Renal pelvis (tissue), 12 donors: ENCODE measurements around the gene SRSF11. TPM values are rescaled to one million over a fixed set of nuclear protein-coding genes. Genes with fewer than 3 reads are reported as not detected.
A peak's percentile ranks its signal among the peaks of the same experiment; 100 is the strongest.
"Not testable (repeated sequence)": the region's sequence is repeated elsewhere in the genome, so short reads cannot be mapped to it uniquely, and the experiment has no call there.

Experiments
- DNase-seq: peaks from one replicate; pipeline ENCODE4 v3.0.0-alpha.2; 2013
- long read RNA-seq, 16 experiments: transcript quantifications; one replicate each; lab custom pipeline, GENCODE V29; 2026
- polyA plus RNA-seq, 3 donors: library from polyadenylated mRNA; unstranded; fragments of 120-200 nt; gene quantifications; one replicate each; pipeline ENCODE4 v1.2.1, GENCODE V29; 2013; ENCODE audit not compliant: insufficient read length in 3 of 3

SRSF11 gene, protein sequence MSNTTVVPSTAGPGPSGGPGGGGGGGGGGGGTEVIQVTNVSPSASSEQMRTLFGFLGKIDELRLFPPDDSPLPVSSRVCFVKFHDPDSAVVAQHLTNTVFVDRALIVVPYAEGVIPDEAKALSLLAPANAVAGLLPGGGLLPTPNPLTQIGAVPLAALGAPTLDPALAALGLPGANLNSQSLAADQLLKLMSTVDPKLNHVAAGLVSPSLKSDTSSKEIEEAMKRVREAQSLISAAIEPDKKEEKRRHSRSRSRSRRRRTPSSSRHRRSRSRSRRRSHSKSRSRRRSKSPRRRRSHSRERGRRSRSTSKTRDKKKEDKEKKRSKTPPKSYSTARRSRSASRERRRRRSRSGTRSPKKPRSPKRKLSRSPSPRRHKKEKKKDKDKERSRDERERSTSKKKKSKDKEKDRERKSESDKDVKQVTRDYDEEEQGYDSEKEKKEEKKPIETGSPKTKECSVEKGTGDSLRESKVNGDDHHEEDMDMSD
- polyA plus RNA-seq: 100 to 1,000 TPM; 338 to 481 (median 475) TPM
- long read RNA-seq, donor 1, full-length matches to known transcripts: 41 of 164 reads
- long read RNA-seq, donor 1, partial matches to known transcripts: 123 of 164 reads
- long read RNA-seq, donor 1, other reads (novel, unspliced or antisense): 0 of 164 reads
- long read RNA-seq, donor 2, full-length matches to known transcripts: 63 of 186 reads
- long read RNA-seq, donor 2, partial matches to known transcripts: 123 of 186 reads
- long read RNA-seq, donor 2, other reads (novel, unspliced or antisense): 0 of 186 reads
- long read RNA-seq, donor 3, full-length matches to known transcripts: 24 of 106 reads
- long read RNA-seq, donor 3, partial matches to known transcripts: 82 of 106 reads
- long read RNA-seq, donor 3, other reads (novel, unspliced or antisense): 0 of 106 reads
- long read RNA-seq, donor 4, full-length matches to known transcripts: 41 of 156 reads
- long read RNA-seq, donor 4, partial matches to known transcripts: 115 of 156 reads
- long read RNA-seq, donor 4, other reads (novel, unspliced or antisense): 0 of 156 reads
- long read RNA-seq, donor 5, full-length matches to known transcripts: 17 of 44 reads
- long read RNA-seq, donor 5, partial matches to known transcripts: 27 of 44 reads
- long read RNA-seq, donor 5, other reads (novel, unspliced or antisense): 0 of 44 reads
- long read RNA-seq, donor 6, full-length matches to known transcripts: 50 of 241 reads
- long read RNA-seq, donor 6, partial matches to known transcripts: 176 of 241 reads
- long read RNA-seq, donor 6, other reads (novel, unspliced or antisense): 15 of 241 reads
- long read RNA-seq, donor 7, transcript SRSF11-216 (3 exons, 784 nt): minor isoform, 9 of 149 reads
- long read RNA-seq, donor 7, transcript SRSF11-201 (10 exons, 3,034 nt): major isoform, 10 of 149 reads
- long read RNA-seq, donor 7, partial matches to known transcripts: 123 of 149 reads
- long read RNA-seq, donor 7, other reads (novel, unspliced or antisense): 0 of 149 reads
- long read RNA-seq, donor 8, full-length matches to known transcripts: 9 of 37 reads
- long read RNA-seq, donor 8, partial matches to known transcripts: 28 of 37 reads
- long read RNA-seq, donor 8, other reads (novel, unspliced or antisense): 0 of 37 reads
- long read RNA-seq, donor 9, full-length matches to known transcripts: 42 of 207 reads
- long read RNA-seq, donor 9, partial matches to known transcripts: 165 of 207 reads
- long read RNA-seq, donor 9, other reads (novel, unspliced or antisense): 0 of 207 reads
- long read RNA-seq, donor 10, full-length matches to known transcripts: 48 of 236 reads
- long read RNA-seq, donor 10, partial matches to known transcripts: 188 of 236 reads
- long read RNA-seq, donor 10, other reads (novel, unspliced or antisense): 0 of 236 reads
- long read RNA-seq, donor 11, transcript SRSF11-216 (3 exons, 784 nt): major isoform, 8 of 79 reads
- long read RNA-seq, donor 11, transcript SRSF11-201 (10 exons, 3,034 nt): minor isoform, 5 of 79 reads
- long read RNA-seq, donor 11, partial matches to known transcripts: 59 of 79 reads
- long read RNA-seq, donor 11, other reads (novel, unspliced or antisense): 0 of 79 reads
- long read RNA-seq, donor 12, full-length matches to known transcripts: 102 of 388 reads
- long read RNA-seq, donor 12, partial matches to known transcripts: 276 of 388 reads
- long read RNA-seq, donor 12, other reads (novel, unspliced or antisense): 10 of 388 reads
- long read RNA-seq, donor 13, full-length matches to known transcripts: 38 of 167 reads
- long read RNA-seq, donor 13, partial matches to known transcripts: 129 of 167 reads
- long read RNA-seq, donor 13, other reads (novel, unspliced or antisense): 0 of 167 reads
- long read RNA-seq, donor 14: 0 reads
- long read RNA-seq, donor 15, full-length matches to known transcripts: 54 of 258 reads
- long read RNA-seq, donor 15, partial matches to known transcripts: 204 of 258 reads
- long read RNA-seq, donor 15, other reads (novel, unspliced or antisense): 0 of 258 reads
- long read RNA-seq, donor 16, transcript SRSF11-201 (10 exons, 3,034 nt): major isoform, 23 of 216 reads
- long read RNA-seq, donor 16, partial matches to known transcripts: 179 of 216 reads
- long read RNA-seq, donor 16, other reads (novel, unspliced or antisense): 0 of 216 reads

DNA sequence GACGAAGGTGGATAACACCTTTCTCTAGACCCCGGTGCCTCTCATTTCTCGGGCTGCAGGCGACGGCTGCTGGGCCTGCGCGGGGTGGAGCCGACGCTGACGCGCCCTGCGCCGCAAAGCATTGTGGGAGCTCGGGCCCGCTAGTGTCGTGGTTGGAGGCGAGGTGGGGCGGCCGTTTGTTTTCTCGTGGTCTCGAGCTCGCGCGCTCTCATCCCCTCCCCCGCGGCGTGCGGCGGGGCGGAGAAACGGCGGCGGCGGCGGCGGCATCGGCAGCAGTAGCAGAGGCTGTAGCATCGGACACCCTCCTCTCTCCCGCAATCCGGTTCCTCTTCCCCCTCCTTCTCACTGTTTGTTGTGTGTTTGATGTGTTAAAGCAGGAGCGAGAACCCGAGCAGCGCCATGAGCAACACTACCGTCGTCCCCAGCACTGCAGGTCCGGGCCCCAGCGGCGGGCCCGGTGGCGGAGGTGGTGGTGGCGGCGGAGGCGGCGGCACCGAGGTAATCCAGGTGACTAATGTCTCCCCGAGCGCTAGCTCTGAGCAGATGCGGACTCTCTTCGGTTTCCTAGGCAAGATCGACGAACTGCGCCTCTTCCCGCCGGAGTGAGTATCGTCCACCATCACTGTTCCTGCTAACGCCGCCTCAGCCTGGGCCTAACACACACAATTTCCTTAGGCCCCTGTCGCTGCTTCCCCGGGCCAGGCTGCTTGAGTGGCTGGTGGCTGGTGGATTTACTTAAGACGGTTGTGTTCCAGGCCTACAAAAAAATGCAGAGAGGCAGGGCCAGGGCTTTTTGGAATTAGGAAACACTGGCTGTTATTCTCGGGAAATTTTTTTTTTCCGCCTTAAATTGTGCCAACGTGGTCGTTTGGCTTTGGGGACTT, at the start of gene SRSF11:
Gene SRSF11 (plus strand): TSS at position 143 of the 884 bp plus-strand sequence. CDS start 257 bp downstream, at position 400.
- peak; percentile 96 for DNase-seq

GRCh38 chr1:70171512-70171911, 49.7 kb upstream of the SRSF11 start:
- DNase-seq: no peak

DNA sequence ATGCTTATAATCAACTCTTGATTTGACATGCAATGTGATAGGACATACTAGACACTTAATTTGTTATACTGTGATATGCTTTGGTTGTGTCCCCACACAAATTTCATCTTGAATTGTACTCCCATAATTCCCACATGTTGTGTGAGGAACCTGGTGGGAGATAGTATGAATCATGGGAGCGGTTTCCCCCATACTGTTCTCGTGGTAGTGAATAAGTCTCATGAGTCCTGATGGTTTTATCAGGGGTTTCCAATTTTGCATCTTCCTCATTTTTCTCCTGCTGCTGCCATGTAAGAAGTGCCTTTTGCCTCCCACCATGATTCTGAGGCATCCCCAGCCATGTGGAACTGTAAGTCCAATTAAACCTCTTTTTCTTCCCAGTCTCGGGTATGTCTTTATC, 36.0 kb upstream of the SRSF11 start:
- not testable (repeated sequence) for DNase-seq

GRCh38 chr1:70188522-70188921, 32.7 kb upstream of the SRSF11 start:
- no peak for DNase-seq

- no peak for DNase-seq
Observed at GRCh38 chr1:70190180-70190579, 31.0 kb upstream of the SRSF11 start.

- not testable (repeated sequence) for DNase-seq
Observed at GRCh38 chr1:70192446-70192845, 28.7 kb upstream of the SRSF11 start.

- no peak for DNase-seq
Observed at GRCh38 chr1:70194601-70195000, 26.6 kb upstream of the SRSF11 start.

DNA sequence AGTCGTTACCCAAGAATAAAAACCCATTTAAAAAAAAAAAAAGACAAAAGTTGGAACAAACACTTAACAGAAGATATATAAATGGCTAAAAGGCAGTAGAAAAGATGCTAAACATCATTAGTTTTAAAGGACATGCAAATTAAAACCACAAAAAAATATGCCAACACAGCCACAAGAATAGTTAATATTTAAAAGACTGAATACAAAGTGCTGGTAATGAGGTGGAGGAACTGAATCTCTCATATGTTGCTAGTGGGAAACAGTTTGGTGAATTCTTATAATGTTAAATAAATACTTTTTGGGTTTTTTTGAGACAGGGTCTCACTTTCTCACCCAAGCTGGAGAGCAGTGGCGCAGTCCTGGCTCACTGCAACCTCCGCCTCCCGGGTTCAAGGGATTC, 25.8 kb upstream of the SRSF11 start:
- DNase-seq: no peak

GRCh38 chr1:70196333-70196732, 24.8 kb upstream of the SRSF11 start:
- DNase-seq: no peak

DNA sequence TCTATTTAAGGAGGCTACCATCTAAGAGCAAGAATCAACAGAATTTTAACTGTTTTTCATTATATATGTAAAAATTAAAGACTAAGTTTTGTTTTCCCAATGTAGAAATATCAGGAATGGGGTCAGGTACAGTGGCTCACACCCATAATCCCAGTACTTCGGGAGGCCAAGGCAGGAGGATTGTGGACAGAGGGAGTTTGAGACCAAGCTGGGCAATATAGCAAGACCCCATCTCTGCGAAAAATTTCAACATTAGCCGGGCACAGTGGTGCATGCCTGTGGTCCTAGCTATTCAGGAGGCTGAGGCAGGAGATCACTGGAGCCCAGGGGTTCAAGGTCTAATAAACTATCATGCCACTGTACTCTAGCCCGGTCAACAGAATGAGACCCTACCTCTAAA, 21.1 kb upstream of the SRSF11 start:
- no peak for DNase-seq

- DNase-seq: no peak
Observed at GRCh38 chr1:70202173-70202758, 18.9 kb upstream of the SRSF11 start.

DNA sequence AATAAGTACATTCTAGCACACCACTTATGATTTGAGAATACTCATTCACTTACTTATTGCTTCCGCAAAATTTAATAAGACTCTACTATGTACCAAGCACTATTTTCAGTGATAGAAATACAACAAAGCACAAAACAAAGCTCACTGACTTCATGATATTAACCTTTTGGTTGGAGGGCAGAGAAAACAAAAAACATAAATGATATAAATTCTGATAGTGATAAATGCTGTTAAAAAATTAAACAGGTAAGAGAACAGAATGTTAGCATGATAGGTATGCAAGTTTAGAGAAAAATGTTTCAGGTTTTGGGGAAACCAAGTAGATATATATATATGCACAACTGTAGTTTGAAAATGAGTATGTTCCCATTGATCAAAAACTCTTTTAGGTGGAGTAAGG, 17.0 kb upstream of the SRSF11 start:
- DNase-seq: no peak

DNA sequence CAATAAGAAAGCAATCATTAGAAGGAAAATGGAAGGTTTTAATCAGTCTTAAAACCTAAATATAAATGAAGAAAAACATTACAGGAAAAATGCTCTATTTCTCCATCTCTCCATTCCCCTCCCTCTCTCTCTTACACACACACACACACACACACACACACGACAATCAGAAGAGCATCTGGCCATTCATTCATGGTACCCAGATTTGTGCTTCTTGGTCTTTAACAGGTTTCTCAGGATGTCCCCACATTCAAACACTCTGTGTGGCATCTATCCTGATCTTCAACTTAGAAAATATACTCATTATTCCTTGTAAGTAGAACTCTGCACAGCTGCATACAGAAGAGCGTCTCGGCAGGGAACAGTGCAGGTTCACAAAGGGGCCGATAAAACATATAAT, 16.6 kb upstream of the SRSF11 start:
- DNase-seq: no peak

- DNase-seq: no peak
Observed at GRCh38 chr1:70205071-70205433, 16.1 kb upstream of the SRSF11 start.

GRCh38 chr1:70205434-70206118, 15.6 kb upstream of the SRSF11 start, which contains the start of gene LRRC40:
LRRC40 (minus strand) TSS chr1:70205579; CDS start chr1:70205540, 39 bp downstream.
- DNase-seq: peak; percentile 97

DNA sequence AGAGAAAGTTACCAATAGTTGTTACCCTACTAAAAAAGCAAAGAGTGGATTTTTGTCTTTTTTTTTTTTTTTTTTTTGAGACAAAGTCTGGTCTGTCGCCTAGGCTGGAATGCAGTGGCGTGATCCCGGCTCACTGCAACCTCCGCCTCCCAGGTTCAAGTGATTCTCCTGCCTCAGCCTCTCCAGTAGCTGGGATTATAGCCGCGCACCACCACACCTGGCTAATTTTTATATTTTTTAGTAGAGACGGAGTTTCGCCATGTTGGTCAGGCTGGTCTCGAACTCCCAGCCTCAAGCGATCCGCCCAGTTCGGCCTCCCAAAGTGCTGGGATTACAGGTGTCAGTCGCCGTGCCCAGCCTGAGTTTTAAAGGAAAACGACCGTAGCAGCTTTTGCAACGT, 14.3 kb upstream of the SRSF11 start:
- not testable (repeated sequence) for DNase-seq

DNA sequence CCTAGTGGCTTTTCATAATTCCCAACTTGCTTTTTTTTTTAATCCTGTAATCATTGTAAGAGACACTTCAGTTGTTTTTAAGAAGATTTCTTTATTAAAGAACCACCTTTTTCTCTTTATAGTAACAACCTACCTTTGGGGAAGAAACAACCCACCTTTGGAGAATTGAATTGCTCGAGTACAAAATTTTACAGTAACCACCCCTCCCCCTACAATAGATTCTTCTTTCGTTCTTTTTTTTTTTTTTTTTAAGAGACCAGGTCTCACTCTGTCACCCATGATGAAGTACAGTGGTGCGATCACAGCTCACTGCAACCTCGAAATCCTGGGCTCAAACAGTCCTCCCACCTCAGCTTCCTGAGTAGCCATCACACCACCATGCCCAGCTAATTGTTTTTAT, 13.7 kb upstream of the SRSF11 start:
- DNase-seq: no peak
